ENCODE results near the gene ANKS3. TPM values are rescaled to one million over a fixed set of nuclear protein-coding genes. Genes with fewer than 3 reads are reported as not detected.

The ANKS3 gene
- total RNA-seq, 1 donor from 2014 or later, result 16.8 TPM

- no peak for FAIRE-seq
- Histone ChIP-seq H3K27me3 (ENCODE audit: control insufficient read depth, insufficient read depth, low read length) (no peaks in the 10 kb centered on the region), H3K36me3 (ENCODE audit: control insufficient read depth, insufficient read depth, low read length) (peaks cover 22% of the 10 kb centered on the region), H3K4me3 (ENCODE audit: low read depth, low read length) (no peak overlapping the region)
- no peak for DNase-seq (ENCODE audit: low read depth)
- TF ChIP-seq CTCF (IDR thresholded peaks at IDR 0.05; ENCODE audit: insufficient read depth, low read length, severe bottlenecking), result no peak
Observed at GRCh38 chr16:4763791-4764190, 29.7 kb upstream of the ANKS3 start.

DNA sequence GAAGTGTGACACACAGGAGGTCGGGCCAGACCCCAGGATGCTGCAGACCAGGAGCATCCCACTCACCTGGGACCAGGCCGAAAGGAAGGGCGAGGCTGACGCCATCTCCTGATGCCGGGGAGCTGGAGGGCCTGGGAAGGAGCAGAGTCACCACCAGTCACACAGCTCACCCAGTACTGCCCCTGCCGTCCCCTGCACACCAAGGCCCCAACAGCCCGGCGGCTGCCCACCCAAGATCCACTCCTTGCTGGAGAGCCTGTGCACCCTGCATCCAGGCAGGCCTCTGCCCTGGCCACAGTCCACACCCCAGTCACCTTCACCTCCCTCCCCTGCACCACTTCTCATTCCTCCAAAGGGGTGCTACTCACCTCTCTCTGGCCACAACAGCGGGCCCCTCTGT, 28.1 kb upstream of the ANKS3 start:
- DNase-seq (ENCODE audit: low read depth), result no peak
- Histone ChIP-seq H3K27me3 (ENCODE audit: control insufficient read depth, insufficient read depth, low read length) (no peaks in the 10 kb centered on the region), H3K36me3 (ENCODE audit: control insufficient read depth, insufficient read depth, low read length) (peaks cover 23% of the 10 kb centered on the region), H3K4me3 (ENCODE audit: low read depth, low read length) (no peak overlapping the region)
- FAIRE-seq, result no peak
- no peak for TF ChIP-seq CTCF (IDR thresholded peaks at IDR 0.05; ENCODE audit: insufficient read depth, low read length, severe bottlenecking)

DNA sequence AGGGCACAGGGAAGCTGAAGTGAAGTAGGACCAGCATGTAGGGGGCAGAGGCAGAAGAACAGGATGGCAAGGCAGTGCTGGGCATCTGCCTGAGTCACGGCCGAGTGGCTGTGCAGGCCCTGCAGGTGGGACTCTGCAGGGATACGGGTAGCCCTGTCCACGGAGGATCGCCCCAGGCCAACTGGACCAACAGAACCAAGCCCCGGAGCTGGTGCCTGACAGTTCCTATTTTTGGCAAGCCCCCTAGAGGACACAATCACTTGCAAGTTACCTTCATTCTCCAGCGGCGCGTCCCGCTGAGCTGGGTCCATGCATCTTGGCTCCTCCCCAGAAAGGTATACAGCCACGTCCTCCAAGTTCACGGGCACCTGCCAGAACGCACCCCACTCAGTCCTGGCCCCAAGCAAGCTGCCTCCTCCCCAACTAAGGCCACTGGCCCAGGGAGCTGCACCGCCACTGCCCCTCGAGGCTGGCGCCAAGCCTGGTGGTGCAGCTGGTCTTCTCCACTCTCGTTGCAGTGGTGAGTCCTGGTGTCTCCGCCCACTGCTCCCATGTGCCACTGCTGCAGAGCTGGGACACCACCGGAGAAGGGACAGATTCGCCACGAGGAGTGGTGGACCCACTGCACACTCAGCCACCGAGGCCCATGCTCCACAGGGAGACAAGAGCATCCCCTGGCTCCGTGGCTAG, 26.3 kb upstream of the ANKS3 start:
- no peak for TF ChIP-seq CTCF (IDR thresholded peaks at IDR 0.05; ENCODE audit: insufficient read depth, low read length, severe bottlenecking)
- H3K36me3 ChIP-seq (ENCODE audit: control insufficient read depth, insufficient read depth, low read length), result peaks cover 26% of the 10 kb centered on the region
- no peaks in the 10 kb centered on the region for H3K27me3 ChIP-seq (ENCODE audit: control insufficient read depth, insufficient read depth, low read length)
- FAIRE-seq, result no peak
- DNase-seq (ENCODE audit: low read depth), result no peak
- H3K4me3 ChIP-seq (ENCODE audit: low read depth, low read length), result no peak overlapping the region

DNA sequence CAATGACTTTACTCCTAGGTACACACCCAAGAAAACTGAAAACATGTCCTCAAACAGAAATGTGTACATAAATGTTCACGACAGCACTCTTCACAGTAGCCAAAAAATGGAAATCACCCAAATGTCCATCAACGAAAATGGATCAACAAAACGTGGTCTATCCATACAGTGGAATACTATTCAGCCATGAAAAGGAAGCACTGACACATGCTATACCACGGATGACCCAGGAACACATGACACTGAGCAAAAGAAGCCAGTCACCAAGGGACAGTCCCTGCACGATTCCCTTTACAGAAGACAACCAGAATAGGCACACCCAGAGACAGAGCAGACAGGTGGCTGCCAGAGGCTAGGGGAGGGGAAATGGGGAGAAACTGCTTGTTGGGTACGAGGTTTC, 21.6 kb upstream of the ANKS3 start:
- no peak overlapping the region for H3K4me3 ChIP-seq (ENCODE audit: low read depth, low read length)
- no peak for DNase-seq (ENCODE audit: low read depth)
- TF ChIP-seq CTCF (IDR thresholded peaks at IDR 0.05; ENCODE audit: insufficient read depth, low read length, severe bottlenecking), result no peak
- peaks cover 28% of the 10 kb centered on the region for H3K36me3 ChIP-seq (ENCODE audit: control insufficient read depth, insufficient read depth, low read length)
- no peak for FAIRE-seq
- H3K27me3 ChIP-seq (ENCODE audit: control insufficient read depth, insufficient read depth, low read length), result no peaks in the 10 kb centered on the region

- Histone ChIP-seq H3K27me3 (ENCODE audit: control insufficient read depth, insufficient read depth, low read length) (no peaks in the 10 kb centered on the region), H3K36me3 (ENCODE audit: control insufficient read depth, insufficient read depth, low read length) (peaks cover 21% of the 10 kb centered on the region), H3K4me3 (ENCODE audit: low read depth, low read length) (no peak overlapping the region)
- FAIRE-seq (no peak), DNase-seq (ENCODE audit: low read depth) (no peak)
- TF ChIP-seq CTCF (IDR thresholded peaks at IDR 0.05; ENCODE audit: insufficient read depth, low read length, severe bottlenecking), result no peak
Observed at GRCh38 chr16:4754865-4755264, 20.8 kb upstream of the ANKS3 start.

DNA sequence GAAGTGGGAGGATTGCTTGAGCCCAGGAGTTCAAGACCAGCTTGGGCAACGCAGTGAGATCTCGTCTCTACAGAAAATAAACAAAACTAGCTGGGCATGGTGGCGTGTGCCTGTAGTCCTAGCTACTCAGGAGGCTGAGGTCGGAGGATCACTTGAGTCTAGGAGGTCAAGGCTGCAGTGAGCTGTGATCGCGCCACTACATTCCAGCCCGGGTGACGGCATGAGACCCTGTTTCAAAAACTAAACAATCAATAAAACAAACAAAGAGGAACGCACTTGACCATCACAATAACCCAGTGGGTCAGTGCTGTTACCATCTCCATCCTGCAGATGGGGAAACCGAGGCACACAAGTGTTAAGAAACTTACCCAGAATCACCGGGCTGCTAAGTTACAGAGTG, 19.2 kb upstream of the ANKS3 start:
- no peak for TF ChIP-seq CTCF (IDR thresholded peaks at IDR 0.05; ENCODE audit: insufficient read depth, low read length, severe bottlenecking)
- Histone ChIP-seq H3K27me3 (ENCODE audit: control insufficient read depth, insufficient read depth, low read length) (no peaks in the 10 kb centered on the region), H3K36me3 (ENCODE audit: control insufficient read depth, insufficient read depth, low read length) (peaks cover 21% of the 10 kb centered on the region), H3K4me3 (ENCODE audit: low read depth, low read length) (no peak overlapping the region)
- FAIRE-seq (no peak), DNase-seq (ENCODE audit: low read depth) (no peak)
